OCI-LY1 (cell line): ENCODE results near the gene ANKDD1A.

Source experiments
- H2AFZ ChIP-seq: fragments of 200-600 bp; sonication (generic), shearing (Covaris generic); 2 replicates; pipeline ENCODE4 v1.6.0; 2014; ENCODE audit warnings: antibody characterized with exemption, mild to moderate bottlenecking, low read length
- H3F3A ChIP-seq: fragments of 200-600 bp; sonication (generic), shearing (Covaris generic); 2 replicates; pipeline ENCODE4 v1.6.0; 2014; ENCODE audit warnings: mild to moderate bottlenecking, antibody characterized with exemption, low read length, moderate library complexity; ENCODE audit not compliant: insufficient read depth
- H3K27ac ChIP-seq: fragments of 200-600 bp; sonication (generic); 2 replicates; pipeline ENCODE4 v1.5.1; 2014; ENCODE audit warnings: low read length, mixed run types, mild to moderate bottlenecking, low read depth; ENCODE audit not compliant: poor library complexity, severe bottlenecking
- H3K27me3 ChIP-seq: fragments of 200-600 bp; sonication (generic); 2 replicates; pipeline ENCODE4 v1.6.0; 2014; ENCODE audit warnings: antibody characterized with exemption, mild to moderate bottlenecking, low read length, moderate library complexity; ENCODE audit not compliant: insufficient read depth
- H3K36me3 ChIP-seq: fragments of 200-600 bp; sonication (generic); 2 replicates; pipeline ENCODE4 v1.6.1; 2014; ENCODE audit warnings: mild to moderate bottlenecking, antibody characterized with exemption, low read length, moderate library complexity, mixed read lengths; ENCODE audit not compliant: insufficient read depth
- H3K4me1 ChIP-seq: fragments of 200-600 bp; sonication (generic); 2 replicates; pipeline ENCODE4 v1.5.1; 2014; ENCODE audit warnings: mild to moderate bottlenecking, low read length, moderate library complexity; ENCODE audit not compliant: insufficient read depth, severe bottlenecking
- H3K4me2 ChIP-seq: fragments of 200-600 bp; sonication (generic), shearing (Covaris generic); 2 replicates; pipeline ENCODE4 v1.6.1; 2014; ENCODE audit warnings: low read length
- H3K4me3 ChIP-seq: fragments of 200-600 bp; sonication (generic); 2 replicates; pipeline ENCODE4 v1.5.1; 2014; ENCODE audit warnings: low read length, low read depth, mild to moderate bottlenecking, mixed read lengths; ENCODE audit not compliant: poor library complexity, severe bottlenecking
- H3K79me2 ChIP-seq: fragments of 200-600 bp; shearing (Covaris generic); 2 replicates; pipeline ENCODE4 v1.6.1; 2016; ENCODE audit warnings: mixed run types, low read length, mixed read lengths; ENCODE audit not compliant: insufficient read depth
- H3K9ac ChIP-seq: fragments of 200-600 bp; sonication (generic), shearing (Covaris generic); 2 replicates; pipeline ENCODE4 v1.6.1; 2014; ENCODE audit warnings: mild to moderate bottlenecking, low read length, mixed read lengths
- H3K9me2 ChIP-seq: fragments of 200-600 bp; sonication (generic), shearing (Covaris generic); 2 replicates; pipeline ENCODE4 v1.6.1; 2014; ENCODE audit warnings: low read depth, mild to moderate bottlenecking, low read length, mixed read lengths
- H3K9me3 ChIP-seq: fragments of 200-600 bp; shearing (Covaris generic); 2 replicates; pipeline ENCODE4 v1.6.1; 2014; ENCODE audit warnings: low read length, mixed read lengths
- H4K20me1 ChIP-seq: fragments of 200-600 bp; sonication (generic), shearing (Covaris generic); 2 replicates; pipeline ENCODE4 v1.6.0; 2016; ENCODE audit warnings: mild to moderate bottlenecking, low read length; ENCODE audit not compliant: insufficient read depth
- CTCF ChIP-seq: fragments of 200-600 bp; sonication (generic), shearing (Covaris generic); IDR thresholded peaks from 2 replicates; pipeline ENCODE4 v1.5.1; 2017; ENCODE audit warnings: mild to moderate bottlenecking, antibody characterized with exemption, low read length, moderate library complexity, mixed read lengths
- EZH2 ChIP-seq: fragments of 200-600 bp; sonication (generic), shearing (Covaris generic); IDR thresholded peaks from 2 replicates; pipeline ENCODE4 v1.8.0; 2017; ENCODE audit warnings: borderline replicate concordance, mixed run types, mild to moderate bottlenecking, antibody characterized with exemption, low read length, moderate library complexity, mixed read lengths

The ANKDD1A gene

GRCh38 chr15:64930019-64930652, 18.4 kb downstream of the ANKDD1A start:
- H2AFZ ChIP-seq = no peak overlapping the region

GRCh38 chr15:64930778-64931371, 19.2 kb downstream of the ANKDD1A start:
- no peaks in the 10 kb centered on the region; the same call in 1 of the 2 replicates for H3K36me3 ChIP-seq
- TF ChIP-seq CTCF (no peak), EZH2 (no peak)
- H3K9me2 ChIP-seq = no peaks in the 10 kb centered on the region
- H3K4me1 ChIP-seq = no peaks in the 10 kb centered on the region
- no peak overlapping the region for H2AFZ ChIP-seq
- H3K9me3 ChIP-seq = no peaks in the 10 kb centered on the region
- no peak overlapping the region for H3K4me3 ChIP-seq
- H3K79me2 ChIP-seq = no peaks in the 10 kb centered on the region
- no peaks in the 10 kb centered on the region for H3F3A ChIP-seq
- peaks cover 3% of the 10 kb centered on the region; the same call in 1 of the 2 replicates for H3K27me3 ChIP-seq
- no peaks in the 10 kb centered on the region for H4K20me1 ChIP-seq
- H3K9ac ChIP-seq = no peak overlapping the region
- H3K4me2 ChIP-seq = no peak overlapping the region
- no peak overlapping the region for H3K27ac ChIP-seq

More at GRCh38 chr15:64930019-64930652, 18.4 kb downstream of the ANKDD1A start:
- TF ChIP-seq EZH2 (no peak), CTCF (no peak)
- H3K79me2 ChIP-seq = no peaks in the 10 kb centered on the region
- no peak overlapping the region for H3K4me3 ChIP-seq
- no peaks in the 10 kb centered on the region for H3K4me1 ChIP-seq
- no peaks in the 10 kb centered on the region for H4K20me1 ChIP-seq
- H3K27me3 ChIP-seq = peaks cover 4% of the 10 kb centered on the region; the same call in 1 of the 2 replicates
- H3K36me3 ChIP-seq = no peaks in the 10 kb centered on the region; the same call in 1 of the 2 replicates
- H3K9ac ChIP-seq = no peak overlapping the region
- no peaks in the 10 kb centered on the region for H3F3A ChIP-seq
- no peaks in the 10 kb centered on the region for H3K9me3 ChIP-seq
- H3K9me2 ChIP-seq = no peaks in the 10 kb centered on the region
- no peak overlapping the region for H3K27ac ChIP-seq
- no peak overlapping the region for H3K4me2 ChIP-seq

- Histone ChIP-seq H2AFZ (no peak overlapping the region), H3K4me3 (no peak overlapping the region), H3K27ac (no peak overlapping the region), H3K9me3 (no peaks in the 10 kb centered on the region), H3K27me3 (no peaks in the 10 kb centered on the region), H3K4me2 (no peak overlapping the region), H3K36me3 (no peaks in the 10 kb centered on the region; the same call in 1 of the 2 replicates), H4K20me1 (no peaks in the 10 kb centered on the region), H3K79me2 (no peaks in the 10 kb centered on the region), H3K4me1 (no peaks in the 10 kb centered on the region), H3K9ac (no peak overlapping the region), H3K9me2 (no peaks in the 10 kb centered on the region), H3F3A (no peaks in the 10 kb centered on the region)
- TF ChIP-seq EZH2 (no peak), CTCF (no peak)
Observed at GRCh38 chr15:64931381-64931780, 19.7 kb downstream of the ANKDD1A start.
